Liver (tissue), 3 donors: ENCODE results near the gene PRR30.

Source experiments
- ATF3 ChIP-seq: IDR thresholded peaks from 2 replicates; pipeline ENCODE4 v1.6.1; 2016; ENCODE audit warnings: antibody characterized with exemption
- EGR1 ChIP-seq, 2 donors: IDR thresholded peaks; 2 replicates each; pipeline ENCODE4 v1.6.1; 2016 to 2018; ENCODE audit warnings: antibody characterized with exemption in 2 of 2, low read depth in 2 of 2
- GABPA ChIP-seq, 2 donors: IDR thresholded peaks in 1 of 2; conservative IDR thresholded peaks in 1 of 2; 2 replicates each; pipeline ENCODE4 v1.6.1; 2016; ENCODE audit warnings: antibody characterized with exemption in 2 of 2, mild to moderate bottlenecking in 1 of 2, moderate library complexity in 1 of 2
- JUND ChIP-seq, 2 donors: IDR thresholded peaks; 2 replicates each; pipeline ENCODE4 v1.6.1; 2016; ENCODE audit warnings: antibody characterized with exemption in 2 of 2
- RXRA ChIP-seq, 2 donors: IDR thresholded peaks; 2 replicates each; pipeline ENCODE4 v1.6.1; 2017 to 2018; ENCODE audit warnings: antibody characterized with exemption in 2 of 2, mild to moderate bottlenecking in 1 of 2
- TAF1 ChIP-seq: conservative IDR thresholded peaks from 2 replicates; pipeline ENCODE4 v1.6.1; 2016; ENCODE audit warnings: antibody characterized with exemption, mild to moderate bottlenecking
- TF ChIP-seq, protein P1 (sequence below): fragments of 150-350 bp; IDR thresholded peaks from 2 replicates; pipeline ENCODE4 v1.5.1; 2017; ENCODE audit warnings: improper control_type of control experiment, low read depth, low read length; ENCODE audit not compliant: missing input control
- TF ChIP-seq, protein P2 (sequence below): IDR thresholded peaks from 2 replicates; pipeline ENCODE4 v1.6.1; 2016; ENCODE audit warnings: antibody characterized with exemption, mild to moderate bottlenecking
- TF ChIP-seq, protein P3 (sequence below): IDR thresholded peaks from 2 replicates; pipeline ENCODE4 v1.6.1; 2016; ENCODE audit warnings: antibody characterized with exemption
- donor health status: healthy.
- donor health status: healthy.

GRCh38 chr2:27105981-27106380, 33.2 kb downstream of the PRR30 start:
- TF ChIP-seq, protein P1, sequence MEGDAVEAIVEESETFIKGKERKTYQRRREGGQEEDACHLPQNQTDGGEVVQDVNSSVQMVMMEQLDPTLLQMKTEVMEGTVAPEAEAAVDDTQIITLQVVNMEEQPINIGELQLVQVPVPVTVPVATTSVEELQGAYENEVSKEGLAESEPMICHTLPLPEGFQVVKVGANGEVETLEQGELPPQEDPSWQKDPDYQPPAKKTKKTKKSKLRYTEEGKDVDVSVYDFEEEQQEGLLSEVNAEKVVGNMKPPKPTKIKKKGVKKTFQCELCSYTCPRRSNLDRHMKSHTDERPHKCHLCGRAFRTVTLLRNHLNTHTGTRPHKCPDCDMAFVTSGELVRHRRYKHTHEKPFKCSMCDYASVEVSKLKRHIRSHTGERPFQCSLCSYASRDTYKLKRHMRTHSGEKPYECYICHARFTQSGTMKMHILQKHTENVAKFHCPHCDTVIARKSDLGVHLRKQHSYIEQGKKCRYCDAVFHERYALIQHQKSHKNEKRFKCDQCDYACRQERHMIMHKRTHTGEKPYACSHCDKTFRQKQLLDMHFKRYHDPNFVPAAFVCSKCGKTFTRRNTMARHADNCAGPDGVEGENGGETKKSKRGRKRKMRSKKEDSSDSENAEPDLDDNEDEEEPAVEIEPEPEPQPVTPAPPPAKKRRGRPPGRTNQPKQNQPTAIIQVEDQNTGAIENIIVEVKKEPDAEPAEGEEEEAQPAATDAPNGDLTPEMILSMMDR: no peak
- no peak for TF ChIP-seq EGR1 (IDR thresholded peaks at IDR 0.05; ENCODE audit: low read depth in 2 of 2)
- no peak for TF ChIP-seq ATF3
- no peak for TF ChIP-seq TAF1
- no peak for TF ChIP-seq GABPA (IDR thresholded peaks at IDR 0.05 in 1 of 2, conservative IDR thresholded peaks at IDR 0.05 in 1 of 2)
- no peak for TF ChIP-seq JUND (IDR thresholded peaks at IDR 0.05)
- no peak for TF ChIP-seq RXRA (IDR thresholded peaks at IDR 0.05)
- TF ChIP-seq, protein P2, sequence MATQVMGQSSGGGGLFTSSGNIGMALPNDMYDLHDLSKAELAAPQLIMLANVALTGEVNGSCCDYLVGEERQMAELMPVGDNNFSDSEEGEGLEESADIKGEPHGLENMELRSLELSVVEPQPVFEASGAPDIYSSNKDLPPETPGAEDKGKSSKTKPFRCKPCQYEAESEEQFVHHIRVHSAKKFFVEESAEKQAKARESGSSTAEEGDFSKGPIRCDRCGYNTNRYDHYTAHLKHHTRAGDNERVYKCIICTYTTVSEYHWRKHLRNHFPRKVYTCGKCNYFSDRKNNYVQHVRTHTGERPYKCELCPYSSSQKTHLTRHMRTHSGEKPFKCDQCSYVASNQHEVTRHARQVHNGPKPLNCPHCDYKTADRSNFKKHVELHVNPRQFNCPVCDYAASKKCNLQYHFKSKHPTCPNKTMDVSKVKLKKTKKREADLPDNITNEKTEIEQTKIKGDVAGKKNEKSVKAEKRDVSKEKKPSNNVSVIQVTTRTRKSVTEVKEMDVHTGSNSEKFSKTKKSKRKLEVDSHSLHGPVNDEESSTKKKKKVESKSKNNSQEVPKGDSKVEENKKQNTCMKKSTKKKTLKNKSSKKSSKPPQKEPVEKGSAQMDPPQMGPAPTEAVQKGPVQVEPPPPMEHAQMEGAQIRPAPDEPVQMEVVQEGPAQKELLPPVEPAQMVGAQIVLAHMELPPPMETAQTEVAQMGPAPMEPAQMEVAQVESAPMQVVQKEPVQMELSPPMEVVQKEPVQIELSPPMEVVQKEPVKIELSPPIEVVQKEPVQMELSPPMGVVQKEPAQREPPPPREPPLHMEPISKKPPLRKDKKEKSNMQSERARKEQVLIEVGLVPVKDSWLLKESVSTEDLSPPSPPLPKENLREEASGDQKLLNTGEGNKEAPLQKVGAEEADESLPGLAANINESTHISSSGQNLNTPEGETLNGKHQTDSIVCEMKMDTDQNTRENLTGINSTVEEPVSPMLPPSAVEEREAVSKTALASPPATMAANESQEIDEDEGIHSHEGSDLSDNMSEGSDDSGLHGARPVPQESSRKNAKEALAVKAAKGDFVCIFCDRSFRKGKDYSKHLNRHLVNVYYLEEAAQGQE: no peak
- TF ChIP-seq, protein P3, sequence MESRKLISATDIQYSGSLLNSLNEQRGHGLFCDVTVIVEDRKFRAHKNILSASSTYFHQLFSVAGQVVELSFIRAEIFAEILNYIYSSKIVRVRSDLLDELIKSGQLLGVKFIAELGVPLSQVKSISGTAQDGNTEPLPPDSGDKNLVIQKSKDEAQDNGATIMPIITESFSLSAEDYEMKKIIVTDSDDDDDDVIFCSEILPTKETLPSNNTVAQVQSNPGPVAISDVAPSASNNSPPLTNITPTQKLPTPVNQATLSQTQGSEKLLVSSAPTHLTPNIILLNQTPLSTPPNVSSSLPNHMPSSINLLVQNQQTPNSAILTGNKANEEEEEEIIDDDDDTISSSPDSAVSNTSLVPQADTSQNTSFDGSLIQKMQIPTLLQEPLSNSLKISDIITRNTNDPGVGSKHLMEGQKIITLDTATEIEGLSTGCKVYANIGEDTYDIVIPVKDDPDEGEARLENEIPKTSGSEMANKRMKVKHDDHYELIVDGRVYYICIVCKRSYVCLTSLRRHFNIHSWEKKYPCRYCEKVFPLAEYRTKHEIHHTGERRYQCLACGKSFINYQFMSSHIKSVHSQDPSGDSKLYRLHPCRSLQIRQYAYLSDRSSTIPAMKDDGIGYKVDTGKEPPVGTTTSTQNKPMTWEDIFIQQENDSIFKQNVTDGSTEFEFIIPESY: no peak
